T47D (cell line): ENCODE data around the gene FBXL13.
"Not testable (repeated sequence)": the region's sequence is repeated elsewhere in the genome, so short reads cannot be mapped to it uniquely, and the experiment has no call there.

ENCODE experiments used
- DNase-seq, 2 experiments: peaks; one replicate each; pipeline versions ENCODE4 v3.0.0 to v3.0.0-alpha.2; 2011 to 2012; ENCODE audit warnings: low read depth in 1 of 2, low spot score in 1 of 2
- JUND ChIP-seq: IDR thresholded peaks from 2 replicates; pipeline ENCODE4 v1.6.1; 2012; ENCODE audit warnings: low read depth
- in situ Hi-C: cut with HindIII; loops from 2 replicates; pipeline ENCODE4 v1.10.0; 2016; ENCODE audit warnings: low sequenced_read_pairs, low pct_unique_long_range_greater_than_20kb

Gene FBXL13

DNA sequence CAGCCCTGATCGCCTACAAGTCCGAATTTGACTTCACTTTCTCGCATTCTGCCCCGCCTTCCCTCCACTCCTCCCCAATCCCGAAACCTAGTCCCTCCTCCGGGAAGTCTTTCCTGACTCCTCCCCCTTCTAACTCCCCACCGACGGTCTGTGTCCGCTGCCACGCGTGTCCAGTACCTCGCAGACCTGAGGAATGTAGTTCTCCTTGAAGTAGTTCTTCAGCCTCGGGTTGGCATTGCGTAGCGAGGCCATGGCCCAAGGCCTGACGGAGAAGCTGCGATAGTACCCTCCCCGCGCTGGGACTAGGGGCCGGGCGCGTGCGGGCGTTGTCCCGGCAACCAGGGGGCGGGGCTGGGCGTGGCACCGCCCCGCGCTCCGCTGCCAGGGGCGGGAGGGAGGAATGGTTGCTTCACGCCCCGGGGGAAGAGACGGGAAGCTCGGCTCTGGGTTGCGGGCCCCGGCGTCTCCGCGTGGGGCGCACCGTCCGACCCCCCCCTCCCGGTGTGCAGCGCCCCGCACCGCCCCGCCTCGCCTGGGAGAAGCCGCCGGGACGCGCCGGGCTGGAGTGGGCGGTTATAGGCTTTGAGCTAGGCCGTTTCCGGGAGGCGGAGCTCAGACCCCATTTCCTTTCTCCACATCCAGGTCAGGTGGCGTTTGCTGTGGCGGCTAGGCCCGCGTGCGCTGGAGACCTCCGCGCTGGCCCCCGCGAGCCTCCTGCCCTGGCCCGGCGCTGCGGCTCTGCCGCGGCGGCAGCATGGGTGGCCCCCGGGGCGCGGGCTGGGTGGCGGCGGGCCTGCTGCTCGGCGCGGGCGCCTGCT, at the start of gene FBXL13, which contains the start of gene ARMC10:
Gene FBXL13, minus strand, starts transcription at position 278 of the 818 bp plus-strand sequence.
Gene ARMC10, plus strand, starts transcription at position 622 of the 818 bp plus-strand sequence. Its CDS starts 133 bp downstream, at position 755.
- DNase-seq, result peak; percentile 65 to 93
- no peak for TF ChIP-seq JUND
- in situ Hi-C loops, result no loop called here

GRCh38 chr7:103123529-103123928, 48.9 kb upstream of the FBXL13 start:
- in situ Hi-C loops, result no loop called here
- DNase-seq, result no peak
- no peak for TF ChIP-seq JUND

- no peak for TF ChIP-seq JUND
- in situ Hi-C loops, result no loop called here
- DNase-seq, result no peak
These were observed 47.0 kb upstream of the FBXL13 start for GRCh38 chr7:103121641-103122040.

GRCh38 chr7:103120362-103120761, 45.8 kb upstream of the FBXL13 start:
- DNase-seq, result no peak
- in situ Hi-C loops, result no loop called here
- TF ChIP-seq JUND, result no peak

- no peak for TF ChIP-seq JUND
- no peak for DNase-seq
- in situ Hi-C loops, result no loop called here
These were observed 45.2 kb upstream of the FBXL13 start for GRCh38 chr7:103119791-103120291.

DNA sequence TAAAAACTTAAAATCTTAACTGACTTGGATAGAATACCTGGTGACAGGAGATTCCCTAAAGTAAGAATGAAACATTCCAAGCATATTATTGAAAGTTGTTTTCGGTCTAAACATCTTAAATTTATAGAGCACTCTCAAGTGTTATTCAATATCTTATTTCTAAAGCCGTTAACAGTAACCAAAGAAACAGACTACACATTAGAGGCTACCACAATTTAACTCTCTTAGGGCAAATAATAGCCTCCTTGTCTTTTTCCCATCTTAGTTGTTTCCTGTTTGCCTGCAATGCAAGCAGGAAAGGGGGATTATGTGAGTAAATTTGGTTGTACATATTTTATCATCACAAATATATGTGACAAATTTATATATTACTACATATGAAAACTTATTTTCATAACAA, 42.9 kb upstream of the FBXL13 start:
- in situ Hi-C loops, result no loop called here
- no peak for TF ChIP-seq JUND

DNA sequence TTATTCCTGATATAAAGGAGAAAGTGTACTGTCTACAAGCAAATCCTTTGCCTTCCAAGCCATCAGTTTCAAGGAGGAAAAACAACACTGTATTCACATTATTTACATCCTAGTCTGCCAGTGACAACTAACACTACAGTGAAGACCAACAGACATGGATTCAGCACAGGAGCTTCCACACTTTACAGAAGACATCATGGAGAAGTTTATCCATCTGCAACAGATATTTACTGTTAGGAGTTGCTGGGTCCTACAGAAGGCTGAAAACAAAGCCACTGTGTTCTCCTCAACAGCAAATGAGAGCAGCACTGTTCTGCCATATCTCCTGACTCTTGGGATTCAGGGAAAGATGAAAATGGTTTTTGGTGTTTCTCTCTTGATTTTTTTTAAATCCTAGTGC, 42.4 kb upstream of the FBXL13 start:
- DNase-seq, result no peak
- TF ChIP-seq JUND, result no peak
- in situ Hi-C loops, result no loop called here

More for the DNA sequence above, 42.9 kb upstream of the FBXL13 start:
- no peak for DNase-seq

DNA sequence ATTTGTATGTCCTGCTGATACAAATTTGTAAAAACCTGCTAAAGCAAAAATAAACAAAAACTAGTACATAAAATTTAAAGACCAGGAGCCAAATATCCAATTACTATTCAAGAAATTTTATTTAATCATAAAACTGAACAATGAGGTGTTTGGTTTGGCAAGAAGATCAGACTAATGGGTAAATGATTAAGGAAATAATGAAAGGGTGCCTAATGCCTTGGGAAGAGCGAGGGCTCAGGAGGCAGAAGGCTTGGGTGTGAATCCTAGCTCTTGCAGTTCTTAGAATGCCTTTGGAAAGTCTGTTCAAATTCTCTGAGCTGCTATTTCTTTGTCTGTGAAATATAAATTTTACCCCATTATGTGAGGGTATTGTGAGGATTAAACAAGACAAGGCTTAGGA, 41.9 kb upstream of the FBXL13 start:
- no peak for TF ChIP-seq JUND
- no peak for DNase-seq
- in situ Hi-C loops, result no loop called here

DNA sequence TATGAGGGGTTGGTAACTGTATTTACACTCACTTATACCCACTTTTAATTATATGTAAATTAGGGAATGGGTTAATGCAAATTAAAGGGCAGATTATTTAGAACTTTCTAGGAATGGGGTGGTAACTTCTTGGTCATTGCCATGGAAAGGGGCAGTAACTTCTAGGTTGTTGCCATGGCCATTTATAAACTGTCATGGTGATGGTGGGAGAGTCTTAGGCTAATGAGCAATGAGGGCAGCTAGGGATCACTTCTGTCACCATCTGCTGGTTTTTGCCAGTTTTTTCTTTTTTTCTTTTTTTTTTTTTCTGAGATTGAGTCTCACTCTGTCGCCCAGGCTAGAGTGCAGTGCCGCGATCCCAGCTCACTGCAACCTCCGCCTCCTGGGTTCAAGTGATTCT, 41.2 kb upstream of the FBXL13 start:
- no peak for TF ChIP-seq JUND
- DNase-seq, result no peak
- in situ Hi-C loops, result no loop called here

DNA sequence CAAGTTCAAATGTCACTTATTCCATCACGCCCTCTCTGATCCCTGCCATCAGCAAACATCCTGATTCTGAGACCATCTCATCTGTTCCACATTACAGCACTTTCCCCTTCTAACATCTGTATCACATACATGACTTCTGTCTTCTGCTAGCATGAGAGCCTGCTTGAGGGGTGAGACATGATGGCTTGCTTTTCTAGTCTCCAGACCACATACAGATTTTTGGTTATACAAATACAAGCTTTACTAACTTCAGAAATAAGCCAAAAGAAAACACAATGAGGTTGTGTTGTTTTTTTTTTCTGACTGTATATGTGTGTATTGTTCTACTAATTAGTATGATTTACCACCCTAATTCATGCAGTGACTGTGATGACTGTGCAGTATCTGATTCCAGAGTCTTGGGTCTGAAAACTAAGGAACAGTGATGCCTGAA, 40.0 kb upstream of the FBXL13 start:
- in situ Hi-C loops, result no loop called here
- DNase-seq, result no peak
- no peak for TF ChIP-seq JUND

DNA sequence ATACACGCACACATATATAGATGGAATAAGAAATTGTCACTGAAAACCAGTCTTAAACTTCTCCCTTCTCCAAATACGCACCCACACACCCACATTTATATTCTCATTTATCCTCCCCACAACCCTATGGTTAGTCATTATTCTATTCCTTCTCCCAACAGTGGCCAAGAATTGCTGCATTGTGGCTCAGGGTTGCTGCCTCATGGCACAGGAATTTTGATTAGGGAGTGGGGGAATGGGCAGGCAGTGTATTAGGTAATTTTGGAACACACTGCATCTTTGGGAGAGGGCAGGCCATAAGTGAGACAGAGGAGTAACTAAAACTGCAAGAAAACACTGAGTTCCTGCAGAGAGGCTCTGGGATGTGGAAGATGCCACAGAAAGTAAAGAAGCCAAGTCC, 38.6 kb upstream of the FBXL13 start:
- no peak for TF ChIP-seq JUND
- DNase-seq, result no peak
- in situ Hi-C loops, result no loop called here

- DNase-seq, in situ Hi-C loops: not testable (repeated sequence)
These were observed 32.1 kb upstream of the FBXL13 start for GRCh38 chr7:103106703-103107070.

DNA sequence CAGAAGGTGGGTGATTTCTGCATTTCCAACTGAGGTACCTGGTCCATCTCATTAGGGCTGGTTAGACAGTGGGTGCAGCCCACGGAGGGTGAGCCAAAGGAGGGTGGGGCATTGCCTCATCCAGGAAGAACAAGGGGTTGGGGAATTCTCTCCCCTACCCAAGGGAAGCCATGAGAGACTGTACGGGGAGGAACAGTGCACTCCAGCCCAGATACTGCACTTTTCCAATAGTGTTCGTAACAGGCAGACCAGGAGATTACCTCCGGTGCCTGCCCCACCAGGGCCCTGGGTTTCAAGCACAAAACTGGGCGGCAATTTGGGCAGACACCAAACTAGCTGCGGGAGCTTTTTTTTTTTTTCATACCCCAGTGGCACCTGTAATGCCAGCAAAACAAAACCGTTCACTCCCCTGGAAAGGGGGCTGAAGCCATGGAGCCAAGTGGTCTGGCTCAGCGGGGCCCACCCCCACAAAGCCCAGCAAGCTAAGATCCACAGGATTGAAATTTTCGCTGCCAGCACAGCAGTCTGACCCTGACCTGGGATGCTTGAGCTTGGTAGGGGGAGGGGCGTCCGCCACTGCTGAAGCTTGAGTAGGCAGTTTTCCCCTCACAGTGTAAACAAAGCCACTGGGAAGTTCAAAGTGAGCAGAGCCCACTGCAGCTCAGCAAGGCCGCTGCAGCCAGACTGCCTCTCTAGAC, 31.6 kb upstream of the FBXL13 start:
- no peak for DNase-seq
- TF ChIP-seq JUND, result no peak
- in situ Hi-C loops, result no loop called here

GRCh38 chr7:103101543-103101942, 26.9 kb upstream of the FBXL13 start:
- no peak for TF ChIP-seq JUND
- DNase-seq, result no peak
- in situ Hi-C loops, result no loop called here
